ENCODE results near the gene PPP5C. TPM values are rescaled to one million over a fixed set of nuclear protein-coding genes. Genes with fewer than 3 reads are reported as not detected.
"Not testable (repeated sequence)": the region's sequence is repeated elsewhere in the genome, so short reads cannot be mapped to it uniquely, and the experiment has no call there.

The PPP5C gene
- total RNA-seq, 1 donor: 47.4 TPM

DNA sequence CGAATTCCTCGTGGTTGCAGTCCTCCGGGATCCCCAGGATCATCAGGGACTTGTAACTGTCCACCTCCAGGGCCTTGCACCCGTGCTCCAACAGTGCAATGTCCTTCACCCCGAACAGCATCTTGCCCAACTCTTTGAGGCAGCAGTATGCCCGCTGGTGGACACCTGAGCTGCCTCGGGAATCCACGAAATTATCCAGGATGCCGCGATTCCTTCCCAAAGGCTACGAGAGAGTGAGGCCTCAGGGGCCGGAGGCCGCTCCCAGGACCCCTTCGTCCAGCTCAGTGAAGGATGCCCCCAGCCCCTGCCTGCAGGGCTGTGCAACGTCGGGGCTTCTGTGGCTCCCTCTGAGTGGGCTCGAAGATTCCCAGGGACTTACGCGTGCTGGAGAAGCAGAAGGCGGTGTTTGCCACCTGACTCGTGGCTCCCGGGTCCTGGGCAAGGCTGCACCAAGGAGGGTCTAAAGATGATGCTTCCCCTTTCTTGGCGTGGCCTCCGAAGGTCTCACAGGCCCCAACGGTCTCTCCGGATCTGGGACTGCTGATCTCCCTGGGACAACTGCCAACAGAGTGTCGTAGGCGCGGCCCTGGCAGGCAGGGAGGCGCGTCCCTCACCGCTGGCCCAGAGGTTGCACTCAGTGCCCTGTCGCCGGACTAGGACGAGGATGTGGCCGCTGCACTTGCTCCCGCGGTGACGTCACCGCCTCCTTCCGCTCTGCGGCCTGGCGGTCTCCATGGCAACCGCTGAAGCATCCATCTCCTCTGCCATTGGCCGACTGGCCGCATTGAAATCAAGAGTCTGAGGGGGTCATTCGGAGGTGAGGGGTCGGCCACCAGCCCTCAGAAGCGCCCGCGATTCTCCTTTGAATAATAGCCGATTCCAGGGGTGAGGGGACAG lies 81.6 kb downstream of the PPP5C start, which contains the start of gene PNMA8C:
TSS of gene PNMA8C (minus strand) at position 698 of the 897 bp plus-strand sequence. CDS start at position 121, 577 bp downstream.
- DNase-seq (ENCODE audit: low read depth in 2 of 3, low spot score in 2 of 3): peak in 2 of 3 donors; percentile 77 to 87

DNA sequence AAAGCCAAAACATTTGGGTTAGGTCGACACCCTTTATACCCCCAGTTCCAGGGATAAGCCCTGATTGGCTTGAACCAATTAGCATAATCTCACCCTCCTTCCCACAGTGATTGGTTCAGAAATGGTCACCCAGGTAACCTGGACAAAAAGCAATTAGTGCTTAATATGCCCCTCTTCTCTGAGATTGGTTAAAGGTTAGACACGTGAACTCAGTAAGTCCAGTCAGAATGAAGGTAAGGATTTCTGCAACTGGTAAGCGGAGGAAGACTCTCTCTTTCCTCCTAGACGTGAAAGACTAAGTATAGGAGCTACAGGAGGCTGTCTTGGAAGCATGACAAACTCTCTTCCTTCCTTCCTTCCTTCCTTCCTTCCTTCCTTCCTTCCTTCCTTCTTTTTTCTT lies 83.1 kb downstream of the PPP5C start:
- no peak for DNase-seq (ENCODE audit: low read depth in 2 of 3, low spot score in 2 of 3)

DNA sequence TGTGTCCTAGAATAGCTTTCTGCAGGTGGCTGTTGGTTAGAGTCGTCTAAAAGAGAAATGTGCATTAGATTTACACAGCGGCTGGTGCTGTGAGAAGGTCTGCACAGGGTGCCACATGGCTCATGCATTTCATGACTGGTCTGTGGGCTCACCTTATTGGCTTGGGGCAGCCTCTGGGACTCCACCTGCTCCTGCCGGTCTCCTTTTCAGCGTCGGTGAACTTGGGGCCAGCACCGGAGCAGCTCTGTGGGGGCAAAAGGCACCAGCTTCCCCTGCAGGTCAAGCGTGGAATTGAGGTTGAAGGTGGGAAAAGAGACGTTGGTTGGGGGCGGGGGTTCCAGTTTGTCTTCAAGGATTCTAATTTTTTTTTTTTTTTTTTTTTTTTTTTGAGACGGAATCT lies 84.9 kb downstream of the PPP5C start:
- peak in 1 of 3 donors; percentile 35 for DNase-seq (ENCODE audit: low read depth in 2 of 3, low spot score in 2 of 3)

DNA sequence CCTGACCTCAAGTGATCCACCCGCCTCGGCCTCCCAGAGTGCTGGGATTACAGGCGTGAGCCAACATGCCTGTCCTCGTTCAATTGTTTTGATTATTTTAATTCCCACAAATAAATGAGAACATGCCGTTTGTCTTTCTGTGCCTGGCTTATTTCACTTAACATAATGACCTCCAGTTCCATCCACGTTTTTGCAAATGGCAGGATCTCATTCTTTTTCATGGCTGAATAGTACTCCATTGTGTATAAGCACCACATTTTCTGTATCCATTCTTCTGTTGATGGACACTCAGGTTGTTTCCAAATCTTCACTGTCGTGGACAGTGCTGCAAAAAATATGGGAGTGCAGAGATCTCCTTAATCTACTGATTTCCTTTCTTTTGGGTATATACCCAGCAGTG lies 86.6 kb downstream of the PPP5C start:
- DNase-seq (ENCODE audit: low read depth in 2 of 3, low spot score in 2 of 3): not testable (repeated sequence)

DNA sequence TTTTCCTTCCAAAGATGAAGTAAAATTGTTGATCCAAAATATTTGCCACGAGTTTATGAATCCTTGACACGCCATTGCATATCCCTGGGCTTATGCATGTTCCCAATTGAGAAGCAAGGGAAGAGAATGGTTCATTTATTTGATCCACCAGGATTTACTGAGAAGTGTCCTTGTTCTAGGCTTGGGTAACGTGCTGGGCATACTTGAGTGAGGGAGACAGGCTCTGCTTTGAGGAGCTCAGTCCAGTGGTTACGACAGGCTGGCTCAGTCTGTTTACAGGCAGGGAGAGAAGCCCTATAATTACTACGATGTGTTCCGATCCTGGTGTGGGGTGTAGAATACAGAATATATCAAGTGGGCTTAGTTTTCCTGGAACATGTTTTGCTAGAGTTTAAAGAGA lies 88.1 kb downstream of the PPP5C start:
- no peak for DNase-seq (ENCODE audit: low read depth in 2 of 3, low spot score in 2 of 3)

DNA sequence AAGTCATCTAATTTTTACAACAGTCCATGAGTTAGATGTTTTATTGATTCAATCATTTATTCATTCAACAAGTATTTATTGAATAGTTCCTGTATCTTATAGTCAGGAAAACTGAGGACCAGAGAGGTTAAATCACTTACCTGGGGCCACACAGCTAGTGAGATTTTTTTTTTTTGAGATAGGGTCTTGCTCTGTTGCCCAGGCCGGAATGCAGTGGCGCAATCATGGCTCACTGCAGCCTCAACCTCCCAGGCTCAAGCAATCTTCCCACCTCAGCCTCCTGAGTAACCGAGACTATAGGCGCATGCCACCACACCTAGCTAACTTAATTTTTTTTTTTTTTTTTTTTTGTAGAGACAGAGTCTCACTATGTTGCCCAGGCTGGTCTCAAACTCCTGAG lies 88.8 kb downstream of the PPP5C start:
- DNase-seq (ENCODE audit: low read depth in 2 of 3, low spot score in 2 of 3): not testable (repeated sequence)

Small RNAs within 50 kb of the gene (small RNA-seq; reads per million reads assigned to genes)
- not detected for gene RNU6-924P

Other genes with a start within 250 kb of the PPP5C start
- not detected for gene IGFL3, start 222.4 kb upstream of the PPP5C start, total RNA-seq
- not detected for gene IGFL2, start 198.8 kb upstream of the PPP5C start, total RNA-seq
- gene IGFL1, start 117.3 kb upstream of the PPP5C start, total RNA-seq: not detected
- gene HIF3A, start 50.0 kb upstream of the PPP5C start, total RNA-seq: 0.27 TPM
- 2.4 TPM for gene CCDC8, start 66.5 kb downstream of the PPP5C start, total RNA-seq
- gene PNMA8C, start 81.8 kb downstream of the PPP5C start, total RNA-seq: 0.27 TPM
- gene PNMA8A, start 124.5 kb downstream of the PPP5C start, total RNA-seq: 7.3 TPM
- gene PNMA8B, start 148.8 kb downstream of the PPP5C start, total RNA-seq: 0.81 TPM